ENCODE results near the gene LPIN1. TPM values are rescaled to one million over a fixed set of nuclear protein-coding genes. Genes with fewer than 3 reads are reported as not detected.

LPIN1 gene, protein sequence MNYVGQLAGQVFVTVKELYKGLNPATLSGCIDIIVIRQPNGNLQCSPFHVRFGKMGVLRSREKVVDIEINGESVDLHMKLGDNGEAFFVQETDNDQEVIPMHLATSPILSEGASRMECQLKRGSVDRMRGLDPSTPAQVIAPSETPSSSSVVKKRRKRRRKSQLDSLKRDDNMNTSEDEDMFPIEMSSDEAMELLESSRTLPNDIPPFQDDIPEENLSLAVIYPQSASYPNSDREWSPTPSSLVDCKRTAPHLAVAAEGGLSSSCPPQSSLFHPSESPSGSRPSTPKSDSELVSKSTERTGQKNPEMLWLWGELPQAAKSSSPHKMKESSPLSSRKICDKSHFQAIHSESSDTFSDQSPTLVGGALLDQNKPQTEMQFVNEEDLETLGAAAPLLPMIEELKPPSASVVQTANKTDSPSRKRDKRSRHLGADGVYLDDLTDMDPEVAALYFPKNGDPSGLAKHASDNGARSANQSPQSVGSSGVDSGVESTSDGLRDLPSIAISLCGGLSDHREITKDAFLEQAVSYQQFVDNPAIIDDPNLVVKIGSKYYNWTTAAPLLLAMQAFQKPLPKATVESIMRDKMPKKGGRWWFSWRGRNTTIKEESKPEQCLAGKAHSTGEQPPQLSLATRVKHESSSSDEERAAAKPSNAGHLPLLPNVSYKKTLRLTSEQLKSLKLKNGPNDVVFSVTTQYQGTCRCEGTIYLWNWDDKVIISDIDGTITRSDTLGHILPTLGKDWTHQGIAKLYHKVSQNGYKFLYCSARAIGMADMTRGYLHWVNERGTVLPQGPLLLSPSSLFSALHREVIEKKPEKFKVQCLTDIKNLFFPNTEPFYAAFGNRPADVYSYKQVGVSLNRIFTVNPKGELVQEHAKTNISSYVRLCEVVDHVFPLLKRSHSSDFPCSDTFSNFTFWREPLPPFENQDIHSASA
- polyA plus RNA-seq (2011; rRNA removed) (18.5 and 19.2 TPM in 2 replicates), polyA plus RNA-seq (2017; fragmentation: RNase III; extraction: RNeasy Plus Mini Kit Qiagen cat#74134 plus additional on column Dnase treatment) (14.7 to 27.5 TPM (median 25.1 TPM) in 3 replicates), polyA minus RNA-seq (2011; rRNA and poly(A)+ RNA removed) (16.5 and 19.3 TPM in 2 replicates)
- 14.2 and 15.7 TPM in 2 replicates for polyA plus RNA-seq (2012; cell fraction: cytosol; rRNA removed)
- polyA plus RNA-seq (2012; cell fraction: nucleus; rRNA removed) = 22.9 and 29.1 TPM in 2 replicates

DNA sequence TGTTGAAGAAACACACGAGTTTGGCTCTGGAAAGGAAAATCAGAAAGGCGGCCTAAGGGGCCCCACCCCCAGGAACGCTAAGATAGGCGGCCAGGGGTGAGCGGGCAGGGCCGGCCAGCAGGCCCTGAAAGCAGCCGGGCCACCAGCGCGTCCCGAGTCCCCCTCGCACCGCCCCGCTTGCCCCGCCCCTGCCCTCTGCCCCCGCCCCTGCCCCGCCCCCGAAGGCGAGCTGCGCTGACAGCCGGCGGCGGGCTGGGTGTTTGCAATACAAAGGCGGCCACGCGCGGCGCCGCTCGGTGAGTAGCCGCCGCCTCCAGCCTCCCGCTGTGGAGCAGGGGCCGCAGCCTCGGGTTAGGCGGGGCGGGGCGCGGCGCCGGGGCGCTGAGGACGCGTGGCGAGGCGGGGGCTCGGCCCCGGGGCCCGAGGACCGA is at the start of gene LPIN1:
Gene LPIN1 (plus strand): TSS at position 257 of the 431 bp plus-strand sequence. CDS start 18,910 bp downstream, outside the sequence.
- DNase-seq (ENCODE audit: low read depth in 1 of 2, low spot score in 1 of 2) = peak; percentile 86 to 88
- FAIRE-seq = no peak
- ChIA-PET POLR2A (interaction anchor here (1.0 kb wide), 1 partner anchor 62 kb away, joined by 3 read pairs; no protein-coding TSS in a partner anchor), CTCF (interaction anchor here (1.1 to 13.3 kb wide), 11 partner anchors 8 to 162 kb away, joined by 3 to 83 read pairs (median 7); no protein-coding TSS in a partner anchor)
- peak within 1 kb of the TSS; percentile 64 for H3K4me3 ChIP-seq
- H3K9me3 ChIP-seq = no peaks in the 10 kb centered on the region
- peaks cover 47% of the 10 kb centered on the region for H3K4me1 ChIP-seq
- ATAC-seq = peak; percentile 64 to 68
- H3K27ac ChIP-seq = peak within 1 kb of the TSS; percentile 86 to 90
- H3K4me2 ChIP-seq = peak within 1 kb of the TSS; percentile 86
- WGBS (ENCODE audit: missing lambda C conversion rate) = 4% methylated on average over 4 of the region's 49 CpGs
- no peak for TF ChIP-seq ZC3H11A (IDR thresholded peaks at IDR 0.05)
- TF ChIP-seq, protein P1, sequence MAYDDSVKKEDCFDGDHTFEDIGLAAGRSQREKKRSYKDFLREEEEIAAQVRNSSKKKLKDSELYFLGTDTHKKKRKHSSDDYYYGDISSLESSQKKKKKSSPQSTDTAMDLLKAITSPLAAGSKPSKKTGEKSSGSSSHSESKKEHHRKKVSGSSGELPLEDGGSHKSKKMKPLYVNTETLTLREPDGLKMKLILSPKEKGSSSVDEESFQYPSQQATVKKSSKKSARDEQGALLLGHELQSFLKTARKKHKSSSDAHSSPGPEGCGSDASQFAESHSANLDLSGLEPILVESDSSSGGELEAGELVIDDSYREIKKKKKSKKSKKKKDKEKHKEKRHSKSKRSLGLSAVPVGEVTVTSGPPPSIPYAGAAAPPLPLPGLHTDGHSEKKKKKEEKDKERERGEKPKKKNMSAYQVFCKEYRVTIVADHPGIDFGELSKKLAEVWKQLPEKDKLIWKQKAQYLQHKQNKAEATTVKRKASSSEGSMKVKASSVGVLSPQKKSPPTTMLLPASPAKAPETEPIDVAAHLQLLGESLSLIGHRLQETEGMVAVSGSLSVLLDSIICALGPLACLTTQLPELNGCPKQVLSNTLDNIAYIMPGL (CRISPR knock-in tag; IDR thresholded peaks at IDR 0.05; ENCODE audit: borderline replicate concordance) = no peak
- no peak for TF ChIP-seq MAZ (IDR thresholded peaks at IDR 0.05; ENCODE audit: borderline replicate concordance, low read depth, low read length)
- no peak for TF ChIP-seq HEYL (CRISPR knock-in tag; IDR thresholded peaks at IDR 0.05)
- no peak for TF ChIP-seq RCOR1 (IDR thresholded peaks at IDR 0.05; ENCODE audit: low read depth, low read length)
- TF ChIP-seq ATOH8 (CRISPR knock-in tag; IDR thresholded peaks at IDR 0.05; ENCODE audit: low read depth) = no peak
- TF ChIP-seq CTCF (IDR thresholded peaks at IDR 0.05) = peak; percentile 17; the same call in 1 of the 3 replicates
- TF ChIP-seq HOXB5 (CRISPR knock-in tag; IDR thresholded peaks at IDR 0.05) = no peak
- no peak for TF ChIP-seq FOSB (CRISPR knock-in tag; IDR thresholded peaks at IDR 0.05)
- no peak for TF ChIP-seq NFE2L2 (conservative IDR thresholded peaks at IDR 0.05; ENCODE audit: low read length)
- no peak for TF ChIP-seq EHMT2 (IDR thresholded peaks at IDR 0.05; ENCODE audit: low read depth)
- TF ChIP-seq JUN (IDR thresholded peaks at IDR 0.05) = peak; percentile 81 to 89; a peak in 3 of 5 replicates
- peak; percentile 43; the same call in 1 of the 2 replicates for TF ChIP-seq JUNB (IDR thresholded peaks at IDR 0.05)
- peak in 1 of 2 experiments; percentile 5; a peak in 1 of 4 replicates for TF ChIP-seq CEBPB (IDR thresholded peaks at IDR 0.05)
- TF ChIP-seq SREBF2 (IDR thresholded peaks at IDR 0.05) = no peak
- no peak for TF ChIP-seq RNF2 (IDR thresholded peaks at IDR 0.05; ENCODE audit: borderline replicate concordance, low read depth)
- TF ChIP-seq ZSCAN20 (CRISPR knock-in tag; IDR thresholded peaks at IDR 0.05) = no peak
- no peak for TF ChIP-seq BHLHE40 (IDR thresholded peaks at IDR 0.05; ENCODE audit: low read depth, low read length)
- TF ChIP-seq CBX8 (IDR thresholded peaks at IDR 0.05) = no peak
- no peak for TF ChIP-seq FOXS1 (CRISPR knock-in tag; IDR thresholded peaks at IDR 0.05)
- TF ChIP-seq ZFP36 (IDR thresholded peaks at IDR 0.05; ENCODE audit: borderline replicate concordance, partially characterized antibody) = no peak
- TF ChIP-seq, protein P2, sequence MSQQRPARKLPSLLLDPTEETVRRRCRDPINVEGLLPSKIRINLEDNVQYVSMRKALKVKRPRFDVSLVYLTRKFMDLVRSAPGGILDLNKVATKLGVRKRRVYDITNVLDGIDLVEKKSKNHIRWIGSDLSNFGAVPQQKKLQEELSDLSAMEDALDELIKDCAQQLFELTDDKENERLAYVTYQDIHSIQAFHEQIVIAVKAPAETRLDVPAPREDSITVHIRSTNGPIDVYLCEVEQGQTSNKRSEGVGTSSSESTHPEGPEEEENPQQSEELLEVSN (IDR thresholded peaks at IDR 0.05; ENCODE audit: borderline replicate concordance, low read depth) = no peak
- TF ChIP-seq MAX (IDR thresholded peaks at IDR 0.05) = peak; percentile 81
- TF ChIP-seq RAD21 (conservative IDR thresholded peaks at IDR 0.05 in 1 of 2, IDR thresholded peaks at IDR 0.05 in 1 of 2) = peak in 1 of 2 experiments; percentile 34; a peak in 1 of 5 replicates
- no peak for TF ChIP-seq HES2 (IDR thresholded peaks at IDR 0.05)
- no peak for TF ChIP-seq KDM1A (IDR thresholded peaks at IDR 0.05; ENCODE audit: low read depth)
- TF ChIP-seq TFCP2L1 (CRISPR knock-in tag; IDR thresholded peaks at IDR 0.05) = no peak
- TF ChIP-seq, protein P3, sequence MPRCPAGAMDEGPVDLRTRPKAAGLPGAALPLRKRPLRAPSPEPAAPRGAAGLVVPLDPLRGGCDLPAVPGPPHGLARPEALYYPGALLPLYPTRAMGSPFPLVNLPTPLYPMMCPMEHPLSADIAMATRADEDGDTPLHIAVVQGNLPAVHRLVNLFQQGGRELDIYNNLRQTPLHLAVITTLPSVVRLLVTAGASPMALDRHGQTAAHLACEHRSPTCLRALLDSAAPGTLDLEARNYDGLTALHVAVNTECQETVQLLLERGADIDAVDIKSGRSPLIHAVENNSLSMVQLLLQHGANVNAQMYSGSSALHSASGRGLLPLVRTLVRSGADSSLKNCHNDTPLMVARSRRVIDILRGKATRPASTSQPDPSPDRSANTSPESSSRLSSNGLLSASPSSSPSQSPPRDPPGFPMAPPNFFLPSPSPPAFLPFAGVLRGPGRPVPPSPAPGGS (IDR thresholded peaks at IDR 0.05) = no peak
- TF ChIP-seq CHD4 (IDR thresholded peaks at IDR 0.05; ENCODE audit: borderline replicate concordance) = no peak
- no peak for TF ChIP-seq RFX5 (IDR thresholded peaks at IDR 0.05)

Measured in A549 (cell line).